ENCODE measurements around the gene SLX4IP.

The SLX4IP gene

DNA sequence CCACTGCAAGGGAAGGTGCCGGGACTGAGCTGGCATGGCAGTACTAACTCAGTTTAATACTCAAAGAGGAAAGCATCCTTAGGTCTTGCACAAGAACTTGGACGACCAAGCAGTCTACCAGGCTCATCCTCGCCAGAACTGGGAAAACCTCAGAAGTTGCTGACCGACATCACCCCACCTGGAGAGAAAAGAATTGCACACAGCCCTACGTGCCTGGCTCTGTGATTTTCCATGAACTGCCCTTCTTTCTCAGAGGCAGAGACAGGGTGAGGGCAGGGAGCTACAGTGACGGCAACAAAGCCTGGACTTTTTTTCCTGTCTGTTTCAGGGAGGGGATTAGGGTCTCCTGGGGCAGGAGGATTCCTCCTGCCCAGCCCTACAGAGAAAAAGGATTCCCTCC is 230.7 kb downstream of the SLX4IP start:
- TF ChIP-seq SIN3A (IDR thresholded peaks at IDR 0.05; ENCODE audit: borderline replicate concordance, insufficient read depth, low read length) (no peak), POLR2AphosphoS5 (IDR thresholded peaks at IDR 0.05; ENCODE audit: low read depth, low read length) (no peak), FOXP2 (optimal IDR thresholded peaks at IDR 0.05; ENCODE audit: borderline replicate concordance, extremely low read depth, extremely low read length, insufficient read depth) (no peak), TAF1 (IDR thresholded peaks at IDR 0.05; ENCODE audit: borderline replicate concordance, insufficient read depth, low read length) (no peak)
- TF ChIP-seq, protein P1, sequence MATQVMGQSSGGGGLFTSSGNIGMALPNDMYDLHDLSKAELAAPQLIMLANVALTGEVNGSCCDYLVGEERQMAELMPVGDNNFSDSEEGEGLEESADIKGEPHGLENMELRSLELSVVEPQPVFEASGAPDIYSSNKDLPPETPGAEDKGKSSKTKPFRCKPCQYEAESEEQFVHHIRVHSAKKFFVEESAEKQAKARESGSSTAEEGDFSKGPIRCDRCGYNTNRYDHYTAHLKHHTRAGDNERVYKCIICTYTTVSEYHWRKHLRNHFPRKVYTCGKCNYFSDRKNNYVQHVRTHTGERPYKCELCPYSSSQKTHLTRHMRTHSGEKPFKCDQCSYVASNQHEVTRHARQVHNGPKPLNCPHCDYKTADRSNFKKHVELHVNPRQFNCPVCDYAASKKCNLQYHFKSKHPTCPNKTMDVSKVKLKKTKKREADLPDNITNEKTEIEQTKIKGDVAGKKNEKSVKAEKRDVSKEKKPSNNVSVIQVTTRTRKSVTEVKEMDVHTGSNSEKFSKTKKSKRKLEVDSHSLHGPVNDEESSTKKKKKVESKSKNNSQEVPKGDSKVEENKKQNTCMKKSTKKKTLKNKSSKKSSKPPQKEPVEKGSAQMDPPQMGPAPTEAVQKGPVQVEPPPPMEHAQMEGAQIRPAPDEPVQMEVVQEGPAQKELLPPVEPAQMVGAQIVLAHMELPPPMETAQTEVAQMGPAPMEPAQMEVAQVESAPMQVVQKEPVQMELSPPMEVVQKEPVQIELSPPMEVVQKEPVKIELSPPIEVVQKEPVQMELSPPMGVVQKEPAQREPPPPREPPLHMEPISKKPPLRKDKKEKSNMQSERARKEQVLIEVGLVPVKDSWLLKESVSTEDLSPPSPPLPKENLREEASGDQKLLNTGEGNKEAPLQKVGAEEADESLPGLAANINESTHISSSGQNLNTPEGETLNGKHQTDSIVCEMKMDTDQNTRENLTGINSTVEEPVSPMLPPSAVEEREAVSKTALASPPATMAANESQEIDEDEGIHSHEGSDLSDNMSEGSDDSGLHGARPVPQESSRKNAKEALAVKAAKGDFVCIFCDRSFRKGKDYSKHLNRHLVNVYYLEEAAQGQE (IDR thresholded peaks at IDR 0.05; ENCODE audit: insufficient read depth in 1 of 2, low read depth in 2 of 2, low read length in 2 of 2): no peak

DNA sequence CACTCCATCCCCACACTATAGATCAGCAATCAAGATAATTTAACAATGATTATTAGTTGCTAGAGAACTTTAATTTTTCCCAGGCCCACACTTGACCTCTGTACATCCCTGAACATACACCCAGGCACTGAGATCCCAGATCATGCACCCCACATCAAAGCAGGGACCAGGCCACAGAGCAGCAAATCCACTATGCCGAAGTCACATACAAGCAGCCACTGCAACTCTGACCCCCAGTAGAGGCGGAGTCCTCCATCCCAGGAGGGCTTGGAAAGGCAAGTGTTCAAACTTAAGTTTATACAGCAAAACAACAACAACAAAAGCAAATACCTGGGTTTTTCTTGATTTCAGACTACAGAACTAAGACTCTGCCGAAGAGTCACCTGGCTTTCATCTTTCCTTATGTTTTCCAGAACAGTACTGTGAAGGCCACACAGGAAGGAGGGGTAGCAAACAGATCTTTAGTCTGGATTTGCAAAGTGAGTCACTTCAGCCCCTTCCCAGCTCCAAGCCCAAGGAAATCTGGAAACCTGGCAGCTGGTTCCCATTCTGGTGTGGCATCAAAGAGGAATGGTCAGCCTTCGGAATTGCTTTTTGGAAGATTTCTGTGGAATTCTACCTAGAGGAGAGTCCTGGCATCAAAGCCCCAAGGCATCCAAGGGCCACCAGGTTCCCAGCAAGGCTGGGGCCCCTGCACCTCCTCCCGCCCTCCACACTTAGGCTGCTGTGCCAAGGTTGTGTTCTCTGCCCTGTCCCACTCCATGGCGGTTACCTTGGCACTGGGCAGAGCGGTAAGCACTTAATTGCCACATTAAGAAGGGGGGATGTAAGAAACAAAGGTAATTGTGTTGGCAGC is 231.3 kb downstream of the SLX4IP start:
- TF ChIP-seq TAF1 (IDR thresholded peaks at IDR 0.05; ENCODE audit: borderline replicate concordance, insufficient read depth, low read length) (no peak), SIN3A (IDR thresholded peaks at IDR 0.05; ENCODE audit: borderline replicate concordance, insufficient read depth, low read length) (no peak), FOXP2 (optimal IDR thresholded peaks at IDR 0.05; ENCODE audit: borderline replicate concordance, extremely low read depth, extremely low read length, insufficient read depth) (no peak), POLR2AphosphoS5 (IDR thresholded peaks at IDR 0.05; ENCODE audit: low read depth, low read length) (no peak)
- TF ChIP-seq, protein P1 (IDR thresholded peaks at IDR 0.05; ENCODE audit: insufficient read depth in 1 of 2, low read depth in 2 of 2, low read length in 2 of 2): no peak

DNA sequence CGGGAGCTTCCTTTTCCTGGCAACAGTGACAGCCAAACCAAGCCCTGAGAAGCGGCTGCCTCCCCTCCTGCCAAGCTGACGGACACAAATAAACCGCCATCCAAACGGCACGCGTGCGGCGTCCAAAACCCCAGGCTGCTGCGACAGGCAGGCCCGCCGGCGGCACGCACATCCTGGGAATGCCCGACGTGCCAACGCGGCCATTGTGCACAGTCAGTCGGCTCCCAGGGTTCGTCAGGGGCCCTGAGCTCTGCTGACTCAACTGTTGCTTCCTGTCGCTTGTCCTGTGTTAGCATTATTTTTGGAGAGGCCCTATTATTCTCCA is 231.9 kb downstream of the SLX4IP start:
- no peak for TF ChIP-seq FOXP2 (optimal IDR thresholded peaks at IDR 0.05; ENCODE audit: borderline replicate concordance, extremely low read depth, extremely low read length, insufficient read depth)
- TF ChIP-seq TAF1 (IDR thresholded peaks at IDR 0.05; ENCODE audit: borderline replicate concordance, insufficient read depth, low read length): no peak
- no peak for TF ChIP-seq POLR2AphosphoS5 (IDR thresholded peaks at IDR 0.05; ENCODE audit: low read depth, low read length)
- TF ChIP-seq, protein P1 (IDR thresholded peaks at IDR 0.05; ENCODE audit: insufficient read depth in 1 of 2, low read depth in 2 of 2, low read length in 2 of 2): no peak
- TF ChIP-seq SIN3A (IDR thresholded peaks at IDR 0.05; ENCODE audit: borderline replicate concordance, insufficient read depth, low read length): no peak

DNA sequence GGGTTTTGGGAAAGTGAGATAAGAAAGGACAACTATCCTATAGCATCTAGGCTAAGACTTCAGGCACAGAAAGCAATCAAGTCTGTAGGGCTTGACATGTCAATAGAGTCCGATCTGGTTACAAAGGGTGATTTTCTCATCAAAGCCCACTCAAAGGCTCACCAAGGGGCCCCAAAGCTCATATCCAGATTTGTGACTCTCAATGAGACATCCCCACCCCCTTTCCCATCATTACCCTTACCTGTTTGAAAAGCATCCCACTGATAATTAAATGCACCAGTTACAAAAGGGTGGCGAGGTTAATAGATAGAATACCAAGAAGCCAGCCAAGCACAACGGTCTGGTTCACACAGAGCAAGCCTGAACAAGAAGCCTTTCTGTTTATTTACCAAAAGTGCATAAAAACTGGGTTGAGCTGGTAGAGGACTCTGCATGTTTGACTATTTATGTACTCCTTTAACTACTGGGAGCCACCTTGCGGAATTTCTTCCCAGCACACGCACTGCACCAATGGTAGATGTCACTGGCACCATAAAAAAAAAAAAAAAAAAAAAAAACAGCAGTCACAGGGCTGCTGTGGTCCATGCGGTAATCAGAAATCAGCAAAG is 232.6 kb downstream of the SLX4IP start:
- no peak for TF ChIP-seq POLR2AphosphoS5 (IDR thresholded peaks at IDR 0.05; ENCODE audit: low read depth, low read length)
- TF ChIP-seq, protein P1 (IDR thresholded peaks at IDR 0.05; ENCODE audit: insufficient read depth in 1 of 2, low read depth in 2 of 2, low read length in 2 of 2): no peak
- TF ChIP-seq SIN3A (IDR thresholded peaks at IDR 0.05; ENCODE audit: borderline replicate concordance, insufficient read depth, low read length): no peak

Data from PFSK-1 (cell line).